WERI-Rb-1 (cell line): ENCODE measurements around the gene DCLK1.
A peak's percentile ranks its signal among the peaks of the same experiment; 100 is the strongest.

ENCODE experiments used
- DNase-seq: peaks from one replicate; pipeline ENCODE4 v3.0.0-alpha.2; 2020
- H3K27ac ChIP-seq: fragments of 250-450 bp; sonication (Bioruptor Pico); 2 replicates; pipeline ENCODE4 v1.5.1; 2020; ENCODE audit warnings: mild to moderate bottlenecking, moderate library complexity
- H3K27me3 ChIP-seq: fragments of 250-450 bp; sonication (Bioruptor Pico); 2 replicates; pipeline ENCODE4 v1.5.1; 2021; ENCODE audit warnings: mild to moderate bottlenecking, low read depth, moderate library complexity; ENCODE audit not compliant: insufficient read depth, severe bottlenecking
- H3K36me3 ChIP-seq: fragments of 250-450 bp; sonication (Bioruptor Pico); 2 replicates; pipeline ENCODE4 v1.5.1; 2020; ENCODE audit warnings: mild to moderate bottlenecking, moderate library complexity
- H3K4me3 ChIP-seq: 2 replicates; pipeline ENCODE4 v1.5.1; 2011; ENCODE audit warnings: low read depth, mild to moderate bottlenecking, control low read depth, low read length
- H3K9me3 ChIP-seq: fragments of 250-450 bp; sonication (Bioruptor Pico); 2 replicates; pipeline ENCODE4 v1.5.1; 2021; ENCODE audit warnings: mild to moderate bottlenecking, moderate library complexity; ENCODE audit not compliant: severe bottlenecking
- TF ChIP-seq, protein P1 (sequence below): IDR thresholded peaks from 2 replicates; pipeline ENCODE4 v1.5.1; 2011; ENCODE audit warnings: low read depth, mild to moderate bottlenecking, control low read depth, inconsistent platforms, low read length

Gene DCLK1

DNA sequence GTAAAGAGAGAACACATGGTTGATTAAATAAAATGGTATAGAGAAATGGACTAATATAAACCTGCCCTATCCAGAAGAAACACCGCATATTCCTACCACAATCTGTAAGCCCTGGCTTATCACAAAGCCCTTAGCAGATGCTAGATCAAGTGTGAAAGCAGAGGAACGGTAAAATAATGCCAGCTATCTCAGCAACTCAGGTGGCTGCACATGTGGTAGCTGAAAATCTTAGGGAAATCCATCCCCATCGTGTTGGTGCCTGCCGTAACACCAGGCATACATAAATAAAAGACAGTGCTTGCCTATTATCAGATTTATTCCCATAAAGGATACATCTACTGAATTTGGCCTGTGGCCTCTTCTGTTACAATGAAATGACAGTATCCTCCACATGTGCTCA is 350.6 kb downstream of the DCLK1 start:
- TF ChIP-seq, protein P1, sequence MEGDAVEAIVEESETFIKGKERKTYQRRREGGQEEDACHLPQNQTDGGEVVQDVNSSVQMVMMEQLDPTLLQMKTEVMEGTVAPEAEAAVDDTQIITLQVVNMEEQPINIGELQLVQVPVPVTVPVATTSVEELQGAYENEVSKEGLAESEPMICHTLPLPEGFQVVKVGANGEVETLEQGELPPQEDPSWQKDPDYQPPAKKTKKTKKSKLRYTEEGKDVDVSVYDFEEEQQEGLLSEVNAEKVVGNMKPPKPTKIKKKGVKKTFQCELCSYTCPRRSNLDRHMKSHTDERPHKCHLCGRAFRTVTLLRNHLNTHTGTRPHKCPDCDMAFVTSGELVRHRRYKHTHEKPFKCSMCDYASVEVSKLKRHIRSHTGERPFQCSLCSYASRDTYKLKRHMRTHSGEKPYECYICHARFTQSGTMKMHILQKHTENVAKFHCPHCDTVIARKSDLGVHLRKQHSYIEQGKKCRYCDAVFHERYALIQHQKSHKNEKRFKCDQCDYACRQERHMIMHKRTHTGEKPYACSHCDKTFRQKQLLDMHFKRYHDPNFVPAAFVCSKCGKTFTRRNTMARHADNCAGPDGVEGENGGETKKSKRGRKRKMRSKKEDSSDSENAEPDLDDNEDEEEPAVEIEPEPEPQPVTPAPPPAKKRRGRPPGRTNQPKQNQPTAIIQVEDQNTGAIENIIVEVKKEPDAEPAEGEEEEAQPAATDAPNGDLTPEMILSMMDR, result no peak
- no peaks in the 10 kb centered on the region for H3K27me3 ChIP-seq
- H3K4me3 ChIP-seq, result peak overlapping the region; percentile 16; the same call in 1 of the 2 replicates
- H3K27ac ChIP-seq, result peak overlapping the region; percentile 92
- peak; percentile 41 for DNase-seq
- H3K36me3 ChIP-seq, result no peaks in the 10 kb centered on the region
- H3K9me3 ChIP-seq, result no peaks in the 10 kb centered on the region

DNA sequence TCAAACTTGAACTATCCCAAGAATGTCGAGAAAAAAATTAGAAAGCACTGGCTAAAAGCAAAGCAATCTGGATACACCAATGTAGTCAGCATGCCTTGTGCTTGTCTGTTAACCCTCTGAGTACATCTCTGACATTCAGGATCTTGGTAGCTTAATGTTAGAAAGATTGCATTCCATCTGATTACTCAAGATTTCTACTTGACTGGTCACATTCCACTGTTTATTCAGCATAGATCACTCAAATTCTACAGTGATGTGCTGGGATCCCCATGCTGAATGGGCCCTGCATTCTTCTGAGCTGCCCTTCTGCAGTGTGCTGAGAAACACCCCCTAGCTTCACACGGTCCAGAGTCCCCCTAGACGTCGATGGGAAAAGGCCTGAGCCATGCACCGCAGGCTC is 359.3 kb downstream of the DCLK1 start:
- TF ChIP-seq, protein P1, result no peak
- H3K27me3 ChIP-seq, result no peaks in the 10 kb centered on the region
- no peak overlapping the region for H3K27ac ChIP-seq
- H3K4me3 ChIP-seq, result no peak overlapping the region
- no peaks in the 10 kb centered on the region for H3K9me3 ChIP-seq
- DNase-seq, result no peak
- H3K36me3 ChIP-seq, result no peaks in the 10 kb centered on the region

DNA sequence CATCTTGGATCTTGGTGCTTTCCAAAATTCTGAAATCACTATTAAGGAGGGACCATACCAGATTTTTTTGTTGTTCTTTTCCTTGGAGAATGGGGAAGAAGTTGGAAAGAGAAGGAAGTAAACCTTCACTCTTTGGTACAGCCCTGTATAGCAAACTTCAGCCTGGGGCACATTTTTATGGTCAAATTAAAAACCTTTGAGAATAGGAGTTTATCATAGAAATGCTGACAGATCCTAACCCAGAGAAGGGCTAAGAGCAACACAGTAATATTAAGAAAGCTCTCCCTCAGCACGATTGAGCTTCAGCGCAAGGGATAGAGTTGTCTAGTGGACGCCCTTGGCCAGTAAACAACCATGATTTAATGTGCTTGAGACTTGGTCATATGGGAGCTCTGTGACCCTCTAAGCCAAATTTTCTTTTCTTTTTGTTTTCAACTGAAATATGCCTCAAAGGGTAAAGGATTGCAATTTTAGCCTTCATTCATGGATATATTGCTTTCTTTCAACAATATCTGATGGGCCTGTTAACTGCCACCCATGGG is 360.4 kb downstream of the DCLK1 start:
- Histone ChIP-seq H3K27me3 (no peaks in the 10 kb centered on the region), H3K9me3 (no peaks in the 10 kb centered on the region), H3K4me3 (no peak overlapping the region), H3K36me3 (no peaks in the 10 kb centered on the region), H3K27ac (no peak overlapping the region)
- no peak for DNase-seq
- TF ChIP-seq, protein P1, result no peak

DNA sequence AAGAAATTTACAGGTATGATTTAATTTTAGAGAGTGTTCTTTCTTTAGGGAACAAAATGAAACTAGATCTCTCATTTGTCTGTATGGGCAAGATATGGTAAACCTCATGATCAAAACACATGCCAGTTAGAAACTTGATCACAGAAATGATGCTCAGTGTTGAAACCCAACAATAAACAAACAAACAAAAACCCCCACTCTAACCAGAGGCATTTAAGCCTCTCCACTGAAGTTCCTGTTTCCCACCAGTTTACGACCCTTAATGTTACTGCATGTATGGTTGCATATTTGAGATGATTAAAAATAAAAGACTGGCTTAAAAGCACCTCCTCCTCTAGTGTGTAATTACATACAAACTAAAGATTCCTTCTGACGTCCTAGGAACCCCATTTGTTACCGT is 361.4 kb downstream of the DCLK1 start:
- TF ChIP-seq, protein P1, result no peak
- Histone ChIP-seq H3K36me3 (no peaks in the 10 kb centered on the region), H3K27me3 (no peaks in the 10 kb centered on the region), H3K4me3 (no peak overlapping the region), H3K27ac (no peak overlapping the region), H3K9me3 (no peaks in the 10 kb centered on the region)
- no peak for DNase-seq

DNA sequence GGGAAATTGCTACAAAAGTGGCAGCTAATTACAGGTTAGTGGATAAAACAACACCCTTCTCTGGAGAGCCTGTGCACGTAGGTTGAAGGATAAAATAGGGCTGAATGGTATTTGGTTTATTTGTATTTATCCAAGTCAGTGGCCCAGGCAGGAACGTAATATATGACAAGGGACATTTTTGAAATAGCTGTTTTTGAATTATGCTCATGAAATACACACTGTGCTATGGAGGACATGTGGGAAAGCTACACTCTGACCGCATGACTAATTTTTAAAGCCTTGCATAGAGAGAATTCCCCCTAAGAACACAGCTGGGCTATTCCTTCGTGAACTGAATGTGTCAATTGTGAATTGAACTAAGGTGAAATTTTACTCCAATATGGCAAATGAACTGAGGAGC is 362.6 kb downstream of the DCLK1 start:
- Histone ChIP-seq H3K9me3 (no peaks in the 10 kb centered on the region), H3K27me3 (no peaks in the 10 kb centered on the region), H3K27ac (peak overlapping the region; percentile 63), H3K36me3 (no peaks in the 10 kb centered on the region), H3K4me3 (no peak overlapping the region)
- no peak for DNase-seq
- TF ChIP-seq, protein P1, result no peak

DNA sequence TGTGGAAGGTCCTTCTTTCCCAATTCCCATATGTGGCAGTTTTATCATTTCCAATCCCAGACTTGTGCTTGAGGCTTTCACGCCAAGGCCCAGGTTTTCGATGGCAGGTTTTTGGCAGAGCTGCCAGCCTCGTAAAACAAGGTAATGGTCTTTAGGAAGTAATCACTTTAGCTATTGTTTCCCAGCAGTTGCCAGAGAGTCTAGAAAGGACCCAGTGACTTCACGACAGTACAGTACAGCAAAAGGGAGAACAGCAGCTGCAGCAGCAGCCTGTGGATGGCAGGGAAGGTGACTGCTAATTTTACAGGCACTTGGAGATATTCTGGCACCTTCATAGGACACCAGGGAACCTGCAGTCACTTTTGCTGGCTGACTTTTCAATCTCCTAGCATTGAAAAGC is 363.1 kb downstream of the DCLK1 start:
- Histone ChIP-seq H3K27me3 (no peaks in the 10 kb centered on the region), H3K27ac (peak overlapping the region; percentile 63), H3K36me3 (no peaks in the 10 kb centered on the region), H3K4me3 (no peak overlapping the region), H3K9me3 (no peaks in the 10 kb centered on the region)
- DNase-seq, result no peak
- TF ChIP-seq, protein P1, result no peak
